ENCODE measurements around the gene SLC9A9. TPM values are rescaled to one million over a fixed set of nuclear protein-coding genes. Genes with fewer than 3 reads are reported as not detected.

The SLC9A9 gene
- total and polyA plus RNA-seq, 10 of the 15 experiments (the other 5 are each of a cell fraction or from before 2014, with no cell fraction given) = 3.5 to 14.2 (median 9.3) TPM

- TF ChIP-seq USF1 (IDR thresholded peaks at IDR 0.05; ENCODE audit: borderline replicate concordance, extremely low read length, insufficient read depth, low read depth, low read length) (no peak), ZNF622 (IDR thresholded peaks at IDR 0.05) (no peak), BCL11A (IDR thresholded peaks at IDR 0.05; ENCODE audit: low read depth, low read length) (no peak), MTA3 (IDR thresholded peaks at IDR 0.05; ENCODE audit: borderline replicate concordance, low read length) (no peak), NRF1 (conservative IDR thresholded peaks at IDR 0.05; ENCODE audit: low read depth, low read length) (no peak), E2F8 (IDR thresholded peaks at IDR 0.05; ENCODE audit: low read depth, partially characterized antibody) (no peak), E4F1 (IDR thresholded peaks at IDR 0.05; ENCODE audit: borderline replicate concordance, partially characterized antibody) (no peak)
Observed at GRCh38 chr3:143261848-143262247, 586.4 kb downstream of the SLC9A9 start (continued).
